HG03139 (cell line): ENCODE data around the gene TFF3.

Experiments used
- ATAC-seq: cut with Tn5 transposase; IDR thresholded peaks from one replicate; pipeline ENCODE4 v1.9.1; 2021; ENCODE audit not compliant: unreplicated experiment

Gene TFF3

DNA sequence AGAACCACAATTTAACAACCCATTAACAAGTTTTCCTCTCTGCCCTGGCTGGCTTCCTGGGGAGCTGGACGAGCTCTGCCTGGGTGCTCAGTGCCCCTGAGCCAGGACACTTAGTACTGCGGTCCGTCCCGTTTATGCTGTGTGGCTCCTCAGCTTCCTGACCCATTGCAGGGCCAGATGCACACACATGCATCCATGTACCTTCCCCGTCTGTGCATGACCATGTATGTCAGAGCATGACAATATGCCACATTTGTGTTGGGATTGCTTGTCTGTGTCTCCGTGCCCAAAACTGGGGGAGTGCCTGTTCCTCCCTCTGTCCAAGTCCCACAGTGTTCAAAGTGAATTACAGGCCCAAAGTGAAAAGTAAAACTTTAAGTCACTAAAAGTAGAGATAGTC lies 9.7 kb upstream of the TFF3 start:
- no peak for ATAC-seq

DNA sequence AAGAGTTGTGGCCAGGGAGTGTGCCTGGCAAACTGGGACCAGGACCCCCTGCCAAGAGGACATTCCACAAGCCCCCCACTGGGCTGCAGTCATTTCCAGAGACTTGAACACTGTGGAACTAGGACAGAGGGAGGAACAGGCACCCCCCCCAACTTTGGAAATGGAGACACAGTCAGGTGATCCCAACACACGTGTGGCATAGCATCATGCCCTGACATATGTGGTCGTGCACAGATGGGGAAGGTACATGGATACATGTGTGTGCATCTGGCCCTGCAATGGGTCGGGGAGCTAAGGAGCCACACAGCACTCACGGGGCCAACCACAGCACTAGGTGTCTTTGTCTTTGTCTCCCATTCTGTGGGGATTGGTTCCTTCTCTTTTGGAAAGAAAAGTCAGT lies 6.6 kb upstream of the TFF3 start:
- no peak for ATAC-seq

DNA sequence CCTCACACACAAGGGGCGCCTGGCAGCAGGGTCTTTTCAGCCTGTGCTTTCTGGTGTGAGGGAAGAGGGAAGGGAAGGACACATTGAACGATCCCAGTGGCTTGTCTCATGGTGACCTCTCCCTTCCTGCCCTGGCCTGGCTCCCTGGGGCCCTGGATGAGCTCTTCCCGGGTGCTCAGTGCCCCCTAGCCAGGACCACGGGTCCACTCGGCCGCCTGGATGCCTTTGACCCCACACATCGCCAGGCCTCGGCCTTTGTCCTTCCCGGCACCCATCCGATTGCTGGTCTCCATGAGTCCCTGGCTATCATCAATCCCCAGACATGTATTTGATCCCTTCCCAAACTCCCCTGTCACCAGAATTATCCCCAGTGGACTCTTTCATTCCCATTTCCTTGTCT lies 6.0 kb upstream of the TFF3 start:
- ATAC-seq, result no peak

DNA sequence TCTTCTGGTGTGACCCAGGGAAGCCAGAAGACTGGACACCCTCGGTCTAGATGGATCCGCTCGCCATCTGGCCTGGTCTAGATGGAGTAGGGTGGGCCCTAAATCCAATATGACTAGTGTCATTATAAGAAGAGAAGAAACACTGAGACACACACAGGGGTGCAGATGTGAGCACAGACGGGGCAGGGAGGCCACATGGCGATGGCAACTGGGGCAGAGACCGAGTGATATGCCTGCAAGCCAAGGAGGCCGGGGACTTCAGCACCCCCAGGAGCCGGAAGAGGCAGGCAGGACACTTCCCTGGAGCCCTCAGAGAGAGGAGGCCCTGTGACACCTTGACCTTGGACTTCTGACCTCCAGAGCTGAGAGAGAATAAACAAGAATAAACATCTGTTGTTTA lies 5.6 kb upstream of the TFF3 start:
- no peak for ATAC-seq

DNA sequence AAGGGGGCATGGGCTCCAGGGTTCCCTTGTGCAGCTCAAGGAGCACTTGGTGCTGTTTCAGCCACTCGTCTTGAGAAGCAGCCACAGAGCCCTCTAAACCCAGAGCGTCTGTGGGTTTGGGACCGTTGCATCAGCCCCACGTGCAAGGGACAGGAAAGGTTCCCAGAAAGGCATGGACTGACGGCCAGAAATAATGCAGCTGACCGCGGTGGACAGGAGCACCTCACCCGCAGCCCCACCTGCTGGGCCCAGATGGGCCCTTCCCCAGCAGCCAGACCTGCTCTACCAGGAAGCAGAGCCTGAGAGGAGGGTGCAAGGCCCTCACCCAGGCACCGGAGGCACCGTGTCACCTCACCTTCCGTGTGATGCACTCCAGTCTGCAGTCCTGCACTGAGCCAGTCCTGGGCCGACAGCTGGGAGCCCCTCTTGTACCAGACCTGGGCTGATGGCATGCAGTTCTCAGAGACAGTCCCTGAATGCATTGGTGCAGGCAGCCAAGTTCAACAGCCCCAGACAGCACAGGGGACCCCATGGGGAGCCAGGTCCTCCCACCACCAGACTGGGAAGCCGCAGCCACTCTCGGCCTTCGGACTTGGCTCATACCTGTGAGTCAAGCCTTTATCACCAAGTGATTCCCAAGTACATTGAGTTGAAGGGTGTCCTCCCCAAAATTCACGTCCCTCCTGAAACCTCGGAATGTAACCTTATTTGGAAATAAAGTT lies 4.8 kb upstream of the TFF3 start:
- ATAC-seq, result no peak

DNA sequence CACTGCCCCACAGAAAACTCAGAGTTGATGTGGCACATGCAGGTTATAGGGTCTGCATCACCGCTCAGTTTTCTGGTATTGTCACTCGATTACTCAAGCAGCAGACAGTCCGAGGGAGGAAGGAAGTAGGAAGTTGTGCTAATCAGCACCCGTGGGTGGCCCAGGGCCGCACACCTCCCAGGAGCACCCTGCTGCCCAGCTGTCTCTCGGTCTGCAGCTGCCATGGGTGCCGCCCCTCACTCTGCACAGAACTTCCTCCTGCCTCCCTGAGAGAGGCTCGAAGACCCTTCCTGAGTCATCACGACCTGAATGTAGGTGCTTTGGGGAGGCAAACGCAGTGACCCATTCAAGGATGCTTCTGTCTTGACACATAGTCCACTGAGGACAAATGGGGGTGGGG lies 4.2 kb upstream of the TFF3 start:
- ATAC-seq, result no peak

DNA sequence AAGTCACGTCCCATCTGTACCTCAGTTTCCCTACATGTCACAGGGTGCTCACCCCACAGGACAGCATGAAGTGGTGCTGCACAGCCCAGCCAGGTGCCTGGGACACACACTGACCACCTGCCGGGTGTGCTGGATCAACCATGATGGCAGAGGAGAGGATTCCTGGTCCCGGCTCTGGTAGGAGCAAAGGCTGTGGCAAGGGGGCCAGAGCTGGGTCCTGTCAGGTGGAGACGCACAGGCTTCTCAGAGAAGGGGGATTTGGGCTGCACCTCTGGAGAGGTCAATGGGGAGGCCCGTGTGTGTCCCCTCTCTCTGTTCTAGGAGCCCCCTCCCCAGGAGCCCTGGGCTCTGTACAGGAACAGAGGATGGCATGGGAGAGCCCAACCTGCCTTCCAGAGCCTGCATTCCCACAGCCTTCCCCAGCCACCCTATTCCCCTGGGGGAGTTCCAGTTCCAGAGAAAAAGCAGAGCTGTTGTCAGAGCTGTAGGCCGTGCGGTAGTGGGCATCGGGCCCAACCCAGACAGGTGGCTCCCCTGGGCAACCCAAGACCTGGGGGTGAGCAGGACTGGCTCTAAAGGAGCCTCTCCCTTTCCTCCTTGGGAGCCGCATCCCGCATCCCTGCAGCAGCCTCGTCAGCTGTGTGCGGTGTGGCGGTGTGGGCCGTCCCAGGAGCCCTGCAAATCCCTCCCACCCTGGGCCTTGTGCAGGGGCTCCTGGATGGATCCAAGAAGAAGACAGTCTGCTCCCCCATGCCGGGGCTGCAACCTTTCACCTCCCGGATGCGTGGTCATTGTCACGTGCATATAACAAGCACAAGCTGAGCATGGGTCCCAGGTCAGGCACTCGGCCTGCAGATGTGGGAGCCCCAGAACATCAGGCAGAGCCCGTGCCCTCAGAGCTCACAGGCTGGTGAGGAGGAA lies 2.9 kb upstream of the TFF3 start:
- no peak for ATAC-seq

DNA sequence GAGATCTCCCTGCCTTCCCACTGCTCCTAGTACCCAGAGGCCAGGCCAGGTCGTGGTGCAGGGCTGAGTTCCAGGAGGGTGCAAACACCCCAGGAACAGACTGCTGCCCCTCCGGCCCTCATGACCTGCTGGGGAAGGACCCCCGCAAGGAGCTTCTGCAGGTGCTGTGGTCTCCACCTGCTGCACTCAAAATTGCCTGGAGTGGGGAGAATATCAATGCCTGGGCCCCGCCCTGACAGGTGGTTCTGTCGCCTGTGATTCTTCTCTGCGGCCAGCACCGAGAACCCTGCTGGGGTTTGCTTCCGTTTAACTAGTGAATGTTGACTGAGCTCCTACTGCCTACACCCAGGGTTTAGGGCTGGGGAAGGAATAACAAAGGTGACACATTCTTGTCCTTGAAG lies 2.1 kb upstream of the TFF3 start:
- ATAC-seq, result no peak

DNA sequence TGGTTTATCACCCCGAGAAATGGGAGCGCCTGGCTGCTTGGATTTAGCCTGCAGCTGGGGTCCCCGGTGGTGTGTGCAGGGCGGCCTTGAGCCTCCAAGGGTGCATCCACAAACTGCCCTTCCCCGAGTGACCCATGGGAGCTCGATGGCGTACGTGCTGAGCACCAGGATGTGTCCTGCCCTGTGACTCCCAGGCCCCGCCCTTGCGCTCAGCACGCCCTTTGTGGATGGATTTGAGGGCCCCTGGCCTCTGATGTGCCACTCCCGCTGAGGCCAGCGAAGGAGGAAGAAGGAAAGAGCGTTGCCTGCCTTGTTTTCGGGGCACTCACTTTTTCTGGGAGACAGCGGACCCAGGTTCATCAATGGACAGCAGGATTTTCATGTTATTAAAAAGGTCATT lies 1.7 kb upstream of the TFF3 start:
- no peak for ATAC-seq

DNA sequence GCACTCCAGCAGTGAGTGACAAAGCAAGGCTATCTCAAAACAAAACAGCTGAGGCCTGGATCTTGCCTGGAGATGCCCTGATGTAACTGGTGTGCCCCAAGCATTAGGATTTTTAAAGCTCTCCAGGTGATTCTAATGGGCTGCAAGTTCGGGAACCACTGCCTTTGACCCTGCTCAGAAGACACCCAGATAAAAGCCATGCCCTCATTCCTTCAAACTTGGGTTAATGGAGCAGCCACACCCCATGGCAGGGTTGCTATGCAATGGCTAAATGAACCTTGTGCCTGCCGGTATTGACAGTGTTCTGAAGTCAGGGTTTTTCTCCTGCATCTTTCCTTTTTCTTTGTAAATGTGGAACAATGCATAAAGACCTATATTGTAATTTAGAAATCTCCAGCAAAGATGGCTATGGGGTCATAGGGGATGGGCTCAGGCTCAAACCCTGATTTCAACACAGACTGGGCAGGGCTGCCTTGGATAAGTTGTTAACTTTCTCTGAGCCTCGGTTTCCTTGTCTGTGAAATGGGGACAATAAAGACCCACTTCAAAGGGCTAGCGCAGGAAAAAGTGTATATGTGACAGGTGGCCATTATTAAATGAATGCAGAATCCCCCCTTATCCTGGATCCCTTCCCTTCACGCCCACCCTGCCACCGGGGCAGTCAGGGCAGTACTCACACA lies 453 bp downstream of the TFF3 start:
- no peak for ATAC-seq

DNA sequence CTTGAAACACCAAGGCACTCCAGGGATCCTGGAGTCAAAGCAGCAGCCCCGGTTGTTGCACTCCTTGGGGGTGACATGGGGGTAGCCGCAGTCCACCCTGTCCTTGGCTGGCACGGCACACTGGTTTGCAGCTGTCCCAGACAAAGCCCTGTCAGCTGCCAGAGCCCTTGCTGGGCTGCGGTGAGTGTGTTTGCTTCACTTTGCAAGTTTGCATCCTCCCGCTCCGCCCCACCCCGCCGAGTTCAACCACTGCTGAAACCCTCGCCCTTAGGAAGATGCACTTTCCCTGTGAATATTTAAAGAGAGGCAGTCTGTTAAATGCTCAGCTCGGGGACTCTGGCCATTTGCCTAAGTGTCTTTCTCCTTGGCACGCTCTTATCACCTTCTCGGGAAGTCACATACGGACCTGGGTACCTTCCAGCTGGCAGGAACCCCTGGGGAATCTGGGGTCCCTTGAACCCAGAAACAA lies 1.7 kb downstream of the TFF3 start:
- no peak for ATAC-seq

DNA sequence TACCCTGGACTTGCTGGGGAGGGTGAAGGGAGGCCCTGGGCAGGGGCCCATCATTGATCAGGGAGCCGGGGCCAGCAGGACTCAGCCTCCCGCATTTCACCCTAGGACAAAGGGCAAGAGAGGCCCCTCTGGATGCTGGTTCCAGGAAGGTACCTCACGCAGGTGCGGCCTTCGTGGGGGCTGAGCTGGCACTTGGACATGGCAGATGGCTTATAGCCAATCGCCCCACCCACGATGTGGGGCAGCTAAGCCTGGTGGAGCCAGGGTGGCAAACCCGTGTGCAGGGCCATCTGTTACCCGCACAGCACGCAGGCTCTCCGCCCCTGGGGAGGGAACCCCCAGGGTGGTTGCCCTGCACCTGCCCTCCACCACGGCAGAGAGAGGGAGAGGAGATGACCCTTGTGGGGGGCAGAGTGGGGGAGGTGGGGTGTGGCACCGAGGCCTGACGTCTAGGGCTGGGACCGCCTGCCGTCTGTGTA lies 2.5 kb downstream of the TFF3 start:
- no peak for ATAC-seq

DNA sequence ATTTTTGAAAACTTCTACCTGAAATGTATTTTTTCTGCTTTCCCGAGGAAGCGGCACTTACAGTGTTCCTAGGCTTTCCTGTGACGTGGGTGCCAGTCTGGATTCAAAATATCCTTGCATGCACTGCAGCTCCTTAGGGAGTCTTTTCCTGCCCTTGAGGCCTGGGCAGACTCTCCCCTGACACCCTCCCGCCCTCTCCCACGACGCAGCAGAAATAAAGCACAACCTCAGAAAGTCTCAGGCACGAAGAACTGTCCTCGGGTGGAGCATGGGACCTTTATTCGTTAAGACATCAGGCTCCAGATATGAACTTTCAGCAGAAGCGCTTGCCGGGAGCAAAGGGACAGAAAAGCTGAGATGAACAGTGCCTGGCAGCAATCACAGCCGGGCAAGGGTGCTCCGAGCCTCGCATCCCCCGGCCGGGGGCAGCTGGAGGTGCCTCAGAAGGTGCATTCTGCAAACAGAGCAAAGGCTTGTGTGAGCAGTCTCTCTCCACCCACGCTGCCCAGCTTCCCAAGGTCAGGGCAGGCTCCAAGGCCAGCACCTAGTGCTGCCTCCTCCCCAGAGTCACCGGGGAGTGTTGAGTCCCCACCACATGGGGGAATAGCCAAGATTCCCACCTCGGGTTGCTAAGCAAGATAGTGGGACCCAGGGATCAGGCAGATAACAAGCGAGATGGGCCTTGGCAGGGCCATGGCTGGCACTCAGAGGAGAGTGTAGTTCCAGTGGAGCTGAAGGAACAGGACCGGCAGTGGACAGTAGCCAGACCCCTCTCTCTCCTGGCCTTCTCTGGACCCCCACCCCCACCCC lies 3.2 kb downstream of the TFF3 start:
- no peak for ATAC-seq

DNA sequence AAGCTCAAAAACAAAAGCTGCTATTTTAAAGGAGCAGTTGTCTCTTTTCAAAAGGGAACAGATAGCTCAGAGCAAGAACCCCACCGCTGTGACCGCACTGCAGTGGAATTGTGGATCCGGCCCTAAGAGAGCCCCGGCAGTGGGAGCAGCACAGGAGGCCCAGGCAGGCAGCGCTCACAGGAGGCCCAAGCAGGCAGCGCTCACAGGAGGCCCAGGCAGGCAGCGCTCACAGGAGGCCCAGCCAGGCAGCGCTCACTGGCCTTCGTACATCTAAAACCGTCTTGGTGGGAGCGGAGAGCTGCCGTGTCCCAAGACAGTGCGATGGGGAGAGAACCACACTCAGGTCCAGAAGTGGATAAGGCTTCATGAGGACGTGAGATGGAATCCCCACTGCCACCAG lies 4.0 kb downstream of the TFF3 start:
- ATAC-seq, result no peak

DNA sequence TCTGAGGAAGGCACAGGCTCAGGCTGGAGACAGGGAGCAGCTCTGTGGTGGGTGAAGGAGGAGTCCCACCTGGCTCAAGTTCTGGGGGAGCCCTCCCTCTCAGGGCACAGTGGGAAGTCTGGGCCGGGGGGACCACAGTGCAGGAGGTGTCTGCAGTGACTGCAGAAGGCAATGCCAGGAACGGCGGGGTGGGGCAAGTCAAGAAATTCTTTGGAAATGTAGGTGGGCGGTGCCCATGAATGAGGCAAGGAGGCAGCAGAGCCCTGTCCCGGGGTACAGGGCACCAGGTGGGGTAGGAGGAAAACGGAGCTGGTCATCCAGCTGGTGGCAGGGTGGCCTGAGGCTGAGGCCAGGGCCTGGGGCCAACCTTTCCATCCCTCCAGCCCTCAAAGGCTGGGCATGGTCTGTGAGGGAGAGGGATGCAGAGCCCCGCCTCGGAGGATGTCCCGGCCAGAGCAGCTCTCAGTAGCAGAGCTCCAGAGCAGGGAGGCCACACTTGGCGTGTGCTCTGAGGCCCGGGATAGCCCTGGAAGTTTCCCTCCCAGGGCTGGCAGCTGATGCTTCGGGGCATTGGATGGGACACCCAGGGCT lies 4.7 kb downstream of the TFF3 start:
- no peak for ATAC-seq

DNA sequence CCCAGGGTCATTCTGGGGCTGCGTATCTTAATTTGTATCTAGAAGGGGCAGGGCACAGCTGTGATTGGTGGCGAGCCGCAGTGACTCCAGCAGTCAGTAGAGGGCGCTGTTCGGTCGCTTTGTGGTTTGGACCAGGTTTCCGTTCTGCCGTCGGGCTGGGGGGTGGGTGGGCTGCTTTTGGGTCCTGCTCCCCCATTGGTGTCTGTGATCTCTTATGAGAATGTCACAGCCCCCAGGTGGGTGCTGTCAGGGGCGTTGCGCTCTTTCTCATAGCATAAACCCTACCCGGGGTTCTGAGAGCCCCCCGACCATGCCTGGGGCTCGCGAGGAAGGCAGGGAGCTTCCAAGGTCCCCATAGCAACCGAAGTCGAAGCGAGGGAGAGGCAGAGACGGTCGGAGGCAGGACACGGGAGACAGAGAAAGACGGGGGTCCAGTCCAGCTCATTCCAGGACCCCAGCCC lies 5.4 kb downstream of the TFF3 start:
- ATAC-seq, result no peak

DNA sequence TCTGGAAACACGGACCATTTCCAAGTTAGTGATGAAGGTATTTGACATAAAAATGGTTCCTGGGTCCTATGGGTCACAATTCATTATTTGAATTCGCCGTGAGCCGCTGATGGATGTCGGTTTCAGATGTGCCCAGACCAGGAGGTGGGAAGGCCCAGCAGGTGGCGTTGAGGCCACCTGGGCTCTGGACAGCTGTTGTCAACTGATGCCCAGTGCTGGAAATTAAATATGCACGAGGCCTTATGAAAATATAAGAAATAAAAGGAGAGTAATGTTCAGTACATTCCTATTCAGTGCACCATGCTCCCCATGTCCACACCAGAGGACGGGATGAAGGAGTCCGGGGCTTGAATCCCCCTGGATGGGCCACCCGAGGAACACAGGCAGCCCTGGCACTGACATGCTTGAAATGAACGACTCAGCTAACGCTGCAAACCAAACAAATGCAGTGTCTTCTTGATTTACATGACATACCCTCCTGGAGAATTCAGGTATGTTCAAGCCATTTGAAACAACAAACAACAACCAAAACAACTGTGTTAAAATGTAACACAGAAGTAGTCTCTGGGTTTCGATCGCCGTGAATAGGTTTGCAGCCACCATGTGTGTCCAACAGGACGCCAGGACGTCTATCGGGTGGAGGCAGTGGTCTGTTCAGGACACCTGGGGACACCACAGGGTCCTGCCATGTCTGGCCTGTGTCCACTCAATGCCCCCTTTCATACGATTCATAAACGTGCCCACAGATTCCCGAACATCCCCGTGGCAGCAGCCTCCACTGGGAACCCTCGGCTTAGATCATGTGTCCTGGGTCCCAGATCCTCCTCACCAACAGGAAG lies 6.1 kb downstream of the TFF3 start:
- no peak for ATAC-seq

DNA sequence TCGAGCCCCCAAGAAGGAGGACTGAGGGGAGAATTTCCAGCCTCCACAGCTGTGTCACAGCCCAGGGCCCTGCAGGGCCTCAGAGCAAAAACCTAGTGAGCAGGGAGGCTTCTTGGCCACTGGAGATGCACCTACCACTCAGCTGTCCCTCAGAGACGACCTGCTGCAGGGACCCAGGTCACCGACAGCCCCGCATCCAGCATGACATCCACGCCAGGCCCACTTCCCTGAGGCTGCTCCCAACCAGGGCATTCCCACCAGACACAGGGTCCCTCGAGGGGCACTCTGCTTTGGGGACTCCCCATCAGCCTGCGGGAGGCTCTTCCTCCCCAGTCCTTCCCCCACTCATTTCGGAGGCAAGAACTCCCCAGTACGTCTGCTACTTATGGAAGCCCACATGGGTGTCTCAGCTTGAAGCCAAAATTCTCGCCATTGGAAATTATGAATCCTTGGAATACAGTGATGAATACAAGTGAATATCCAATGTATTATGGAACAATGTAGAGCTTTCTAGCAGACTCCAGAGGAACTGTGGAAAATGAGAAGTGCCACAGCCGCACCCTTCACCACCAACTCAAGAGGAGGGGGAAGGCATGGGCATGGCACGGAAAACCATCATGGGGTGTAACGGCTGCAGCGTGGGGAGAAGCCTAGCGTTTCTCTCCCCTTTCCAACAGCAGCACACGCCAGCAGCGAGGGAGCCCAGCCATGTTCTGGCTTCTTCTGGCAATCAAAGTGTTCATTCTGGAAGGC lies 6.9 kb downstream of the TFF3 start:
- no peak for ATAC-seq

DNA sequence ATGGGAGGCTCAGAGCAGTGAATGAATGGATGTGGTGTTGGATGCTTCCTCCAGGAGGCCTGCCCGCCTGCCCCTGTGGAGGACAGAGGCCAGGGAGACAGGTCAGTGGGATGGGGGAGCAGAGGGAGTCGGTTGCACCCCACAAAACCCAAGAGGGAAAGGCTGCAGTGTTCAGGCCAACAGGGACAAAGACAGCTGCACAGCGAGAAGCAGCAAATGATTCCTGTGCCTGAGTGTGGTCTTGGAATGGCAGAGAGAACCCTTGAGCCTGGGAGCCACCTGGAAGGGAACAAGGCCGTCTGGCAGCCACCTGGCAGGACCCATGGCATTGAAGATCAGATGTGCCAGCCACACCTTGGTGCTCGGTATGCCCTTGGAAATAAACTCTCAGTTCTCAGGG lies 8.1 kb downstream of the TFF3 start:
- no peak for ATAC-seq
